Inferior parietal cortex (tissue), 1 donor: ENCODE data around the gene CYYR1.

Experiments used
- DNase-seq: peaks from one replicate; pipeline ENCODE4 v3.0.0-alpha.2; 2016; ENCODE audit errors: extremely low spot score

Gene CYYR1

DNA sequence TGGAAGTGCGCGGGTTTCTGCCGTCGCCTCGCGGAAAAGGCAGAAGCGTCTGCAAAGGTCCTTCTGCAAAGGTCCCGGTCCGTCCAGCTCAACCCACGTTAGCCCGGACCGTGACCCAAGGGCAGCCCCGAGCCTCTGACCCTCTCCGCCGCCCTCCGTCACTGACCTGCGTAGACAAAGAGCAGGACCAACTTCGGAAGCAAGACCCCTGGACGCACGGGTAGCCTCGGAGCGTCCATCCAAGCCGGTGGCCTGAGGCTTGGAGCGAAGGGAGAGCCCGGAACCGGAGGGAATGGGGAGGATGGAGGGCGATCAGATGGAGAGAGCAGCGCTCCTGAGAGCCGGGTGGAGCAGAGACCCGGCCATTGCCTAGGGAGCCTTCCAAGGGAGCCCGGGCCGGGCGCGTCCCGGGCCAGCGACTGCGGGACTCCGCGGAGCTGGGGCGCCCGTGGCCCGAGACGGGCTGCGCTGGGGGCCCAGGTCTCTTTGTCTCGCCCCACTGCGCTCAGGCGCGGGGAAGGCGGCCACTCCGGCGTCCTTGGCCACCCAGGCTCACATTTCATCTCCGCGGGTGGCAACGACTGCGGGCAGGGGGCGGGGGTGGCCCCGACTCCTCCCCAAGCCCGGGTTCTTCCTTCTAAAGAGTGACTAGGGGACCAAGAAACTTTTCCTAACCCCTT, at the start of gene CYYR1:
TSS of gene CYYR1 (minus strand) at position 585 of the 680 bp plus-strand sequence. CDS start at position 239, 346 bp downstream.
- DNase-seq: no peak

DNA sequence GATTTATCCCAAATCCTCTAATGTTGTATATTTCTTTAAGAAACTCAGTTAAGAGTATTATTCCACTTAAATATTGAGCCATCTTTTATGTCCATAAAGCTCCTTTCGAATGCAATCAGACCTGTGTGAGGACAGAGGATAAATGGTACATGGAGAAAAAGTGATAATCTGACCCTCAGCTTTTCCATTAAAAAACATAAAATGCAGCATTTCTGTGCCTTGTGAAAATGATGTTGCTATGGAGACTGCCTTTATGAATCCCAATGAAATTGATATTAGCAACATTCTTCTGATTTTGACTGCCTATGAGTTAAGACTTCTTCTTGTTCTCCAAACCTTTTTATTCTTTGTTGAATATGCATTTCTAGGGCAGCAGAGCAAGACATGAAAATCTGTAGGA, 44.1 kb upstream of the CYYR1 start:
- DNase-seq: no peak

DNA sequence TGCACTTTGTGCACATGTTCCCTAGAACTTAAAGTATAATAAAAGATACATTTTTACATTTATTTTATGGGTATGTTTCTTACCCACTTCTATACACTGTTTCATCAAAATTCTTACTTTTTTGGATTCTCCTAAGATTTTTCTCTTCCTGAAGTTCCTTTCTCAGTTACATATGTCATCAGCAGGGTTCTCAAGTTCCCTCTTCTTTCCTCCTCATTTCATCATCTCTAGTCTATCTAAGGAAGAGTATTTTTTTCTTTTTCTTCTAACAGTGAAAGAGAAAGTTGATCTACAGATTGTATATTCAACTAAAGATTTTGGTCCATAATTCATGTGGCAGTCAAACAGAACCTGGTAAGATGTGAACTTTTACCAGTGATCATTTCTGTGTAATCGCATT, 41.2 kb upstream of the CYYR1 start:
- no peak for DNase-seq

DNA sequence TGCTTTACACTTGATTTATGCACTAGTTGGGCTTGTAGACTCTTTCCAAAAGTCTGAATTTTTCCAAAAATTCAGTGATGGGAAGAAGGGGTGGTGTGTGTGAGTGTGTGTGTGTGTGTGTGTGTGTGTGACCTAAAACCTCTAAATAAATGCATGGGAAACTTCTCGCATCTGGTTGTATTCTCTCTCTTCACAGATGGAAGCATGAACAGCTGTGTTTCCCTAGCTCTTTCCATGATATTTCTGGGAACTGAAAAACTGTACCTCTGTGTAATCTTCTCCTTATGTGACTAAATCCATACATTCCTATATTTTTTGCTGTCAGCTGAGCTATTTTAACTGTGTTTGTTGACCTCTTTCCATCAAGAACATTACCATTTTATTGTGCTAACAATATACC, 26.2 kb upstream of the CYYR1 start:
- DNase-seq: peak; percentile 25

DNA sequence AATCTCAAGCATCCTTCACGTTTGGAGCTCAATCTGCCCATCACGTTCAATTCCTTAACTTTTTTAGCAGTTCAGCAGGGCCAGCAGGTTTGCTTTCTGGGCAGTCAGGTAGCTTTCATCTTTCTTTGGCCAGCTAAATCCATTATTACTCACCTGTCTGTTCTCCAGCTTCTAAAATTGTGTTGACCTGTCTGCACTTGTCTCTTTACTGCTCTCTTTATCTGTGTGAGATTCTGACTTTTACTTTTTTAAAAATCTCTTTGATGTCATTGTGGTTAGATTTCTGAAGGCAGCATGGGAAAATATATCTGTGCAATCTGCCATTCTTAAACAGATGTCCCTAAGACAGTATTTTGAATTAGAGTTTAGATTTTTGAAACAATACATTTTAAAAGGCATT, 24.9 kb upstream of the CYYR1 start:
- DNase-seq: no peak

DNA sequence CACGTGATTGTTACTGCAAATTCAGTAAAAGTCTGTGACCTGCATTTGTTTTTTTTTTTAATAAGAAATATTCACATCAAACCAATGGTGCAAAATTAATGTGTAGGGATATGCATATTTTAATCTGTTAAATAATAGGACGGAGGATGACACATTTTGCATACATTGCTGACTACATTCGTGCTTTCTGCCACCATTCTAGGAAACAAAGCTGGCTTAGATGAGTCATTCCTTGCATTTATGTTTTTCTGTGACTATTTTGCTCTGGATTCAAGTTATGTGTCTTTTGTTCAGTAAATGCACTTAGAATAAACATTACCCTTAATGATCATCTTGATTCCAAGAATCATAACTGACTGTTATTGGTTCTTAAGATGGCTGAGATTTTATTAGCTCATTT, 23.9 kb upstream of the CYYR1 start:
- no peak for DNase-seq

DNA sequence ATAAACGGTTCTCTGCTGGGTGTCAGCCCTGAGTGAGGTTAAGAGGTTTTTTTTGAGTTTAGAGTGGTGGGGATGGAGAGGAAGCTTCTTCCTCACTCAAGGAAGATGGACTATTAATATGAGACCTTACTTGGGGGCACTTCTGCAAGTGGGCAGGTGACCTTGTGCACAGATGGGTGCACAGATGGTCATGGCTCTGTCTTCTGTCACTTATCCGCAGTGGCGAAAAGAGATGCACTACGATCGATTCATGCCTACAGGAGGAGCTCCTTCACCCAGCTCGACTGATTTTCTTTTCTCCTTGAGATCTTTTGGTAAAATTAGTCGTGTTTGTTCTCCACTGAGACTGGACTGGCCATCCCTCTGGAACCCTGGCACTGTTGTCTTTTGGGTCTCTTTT, 22.9 kb upstream of the CYYR1 start:
- no peak for DNase-seq

DNA sequence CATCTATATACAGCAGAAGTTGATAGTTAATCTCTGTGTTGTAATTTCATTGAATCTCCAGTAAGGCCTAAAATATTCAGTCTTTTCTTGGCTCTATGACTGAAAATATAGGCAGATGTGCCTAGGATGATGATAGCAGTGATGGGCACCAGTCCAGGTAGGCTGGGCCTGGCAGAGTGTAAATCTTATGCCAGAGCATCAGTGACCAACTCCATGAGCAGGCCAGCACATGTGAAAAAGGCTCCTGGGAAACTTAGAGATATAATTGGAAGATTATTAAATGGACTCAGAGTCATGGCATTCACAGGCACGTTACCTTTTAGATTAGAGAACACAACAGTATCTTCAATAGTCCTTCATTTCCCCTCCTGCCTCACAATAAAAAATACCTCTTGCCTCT, 20.7 kb upstream of the CYYR1 start:
- DNase-seq: no peak

DNA sequence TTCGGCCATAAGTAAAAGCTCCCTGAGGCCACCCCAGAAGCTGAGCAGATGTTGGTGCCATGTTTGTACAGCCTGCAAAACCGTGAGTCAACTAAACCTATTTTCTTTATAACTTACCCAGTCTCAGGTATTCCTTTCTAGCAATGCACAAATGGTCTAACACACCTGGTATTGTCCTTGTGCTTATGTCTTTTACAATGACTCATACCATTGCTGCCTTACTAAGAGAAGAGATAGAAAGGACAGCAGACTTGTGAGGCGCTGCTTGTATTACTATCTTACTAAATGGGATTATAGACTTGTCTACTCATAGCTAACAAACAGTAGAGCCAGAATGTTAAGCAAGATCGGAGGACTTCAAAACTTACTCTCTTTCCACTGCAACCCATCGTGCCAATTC, 18.5 kb upstream of the CYYR1 start:
- DNase-seq: no peak

DNA sequence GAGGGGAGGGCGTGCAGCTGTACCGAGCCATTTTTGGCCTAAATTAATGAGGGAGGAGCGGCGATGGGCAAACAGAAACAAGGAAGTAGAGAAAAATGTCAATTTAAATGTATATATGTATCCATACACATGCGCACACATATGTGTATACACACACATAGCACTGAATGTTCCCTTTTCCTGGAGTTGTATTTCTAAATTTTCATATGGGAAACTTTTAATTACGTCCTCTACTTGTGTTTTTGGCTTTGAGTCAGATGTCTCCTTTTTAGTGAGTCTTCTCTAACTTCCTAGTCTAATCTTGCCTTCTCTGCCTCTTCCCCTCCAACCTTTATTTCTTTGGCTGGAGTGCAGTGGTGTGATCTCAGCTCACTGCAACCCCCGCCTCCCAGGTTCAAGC, 15.4 kb upstream of the CYYR1 start:
- no peak for DNase-seq

DNA sequence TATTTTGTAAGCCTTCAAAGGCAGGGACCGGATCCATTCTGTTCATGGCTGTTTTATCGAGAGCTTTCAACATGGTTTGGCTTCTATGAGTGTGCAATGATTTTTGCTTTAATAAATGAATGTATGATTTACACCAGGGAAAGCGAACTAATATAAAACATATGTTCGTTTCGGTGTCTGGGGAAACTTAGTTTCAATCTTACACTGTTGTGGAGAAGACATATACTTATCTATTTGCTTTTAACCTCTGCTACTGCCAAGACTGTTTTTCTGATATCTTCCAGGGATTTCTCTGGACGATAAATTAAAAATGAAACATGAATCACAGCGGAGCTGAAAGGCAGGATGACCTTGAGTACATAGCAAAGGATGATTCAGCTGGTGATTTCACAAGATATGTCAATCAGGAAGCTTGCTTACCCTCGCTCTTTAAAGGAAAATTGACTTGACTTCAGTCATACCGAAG, 14.7 kb upstream of the CYYR1 start:
- no peak for DNase-seq

DNA sequence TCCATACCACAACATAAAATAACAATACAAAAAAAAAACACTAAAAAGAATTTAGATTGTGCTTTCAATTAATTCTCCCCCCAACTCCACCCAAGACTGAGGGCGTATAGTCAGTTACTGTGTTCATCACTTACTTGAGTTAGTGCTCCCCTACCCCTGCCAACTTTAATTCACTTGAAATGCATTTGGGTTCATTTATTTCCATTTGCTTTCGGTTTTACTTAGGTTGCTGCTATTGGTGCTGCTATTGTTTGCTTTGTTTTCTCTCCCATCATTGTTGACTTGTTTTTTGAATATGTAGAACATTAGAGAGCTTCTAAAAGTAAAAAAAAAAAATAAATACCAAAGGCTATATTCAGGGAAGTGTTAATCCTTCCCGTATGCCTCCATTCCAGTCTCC, 10.7 kb upstream of the CYYR1 start:
- DNase-seq: no peak

DNA sequence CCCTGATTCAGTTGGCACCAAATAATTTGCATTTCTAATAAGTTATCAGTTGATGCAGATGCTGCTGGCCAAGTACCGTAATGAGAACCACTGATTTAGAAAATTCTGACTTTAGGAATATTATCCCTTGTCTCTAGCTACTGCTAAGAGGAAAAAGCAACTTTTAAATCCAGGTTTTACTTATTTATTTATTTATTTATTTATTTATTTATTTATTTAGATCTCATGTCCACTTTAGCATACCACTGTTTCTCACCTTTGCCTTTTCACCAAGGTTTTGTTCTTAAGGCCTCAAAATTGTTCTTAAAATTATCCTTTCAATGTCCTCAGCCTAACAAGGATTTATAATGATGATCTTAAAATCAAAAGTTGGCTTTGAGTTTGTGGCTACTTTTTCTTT, 8.7 kb upstream of the CYYR1 start:
- no peak for DNase-seq

DNA sequence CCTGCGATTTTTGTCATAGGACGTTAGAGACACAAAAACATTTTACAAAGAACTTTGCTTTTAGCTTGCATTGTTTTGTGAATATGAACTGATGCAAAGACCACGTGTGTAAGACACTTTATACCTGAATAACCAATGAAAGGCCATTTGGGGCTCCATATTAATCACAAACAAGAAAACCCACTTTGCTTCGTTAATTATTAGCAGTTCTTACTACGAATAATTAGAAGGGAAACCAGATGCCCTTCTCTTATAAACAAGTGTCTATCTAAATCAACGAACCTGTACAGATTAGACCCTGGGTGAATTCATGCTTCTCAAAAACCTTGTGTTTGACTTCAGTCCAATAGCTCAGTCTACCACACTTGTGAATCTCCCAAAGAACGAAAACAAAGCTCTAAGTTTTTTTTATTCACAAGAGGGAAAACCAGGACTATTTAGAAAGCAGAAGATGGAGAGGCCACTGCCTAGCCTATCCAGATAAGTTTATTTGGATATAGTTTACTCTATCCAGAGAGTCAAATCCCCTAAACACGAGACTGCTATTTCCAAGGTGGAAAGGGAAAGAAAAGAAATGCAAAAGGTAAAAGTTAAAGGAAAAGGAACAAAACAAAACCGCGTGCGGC, 897 bp downstream of the CYYR1 start:
- DNase-seq: no peak

DNA sequence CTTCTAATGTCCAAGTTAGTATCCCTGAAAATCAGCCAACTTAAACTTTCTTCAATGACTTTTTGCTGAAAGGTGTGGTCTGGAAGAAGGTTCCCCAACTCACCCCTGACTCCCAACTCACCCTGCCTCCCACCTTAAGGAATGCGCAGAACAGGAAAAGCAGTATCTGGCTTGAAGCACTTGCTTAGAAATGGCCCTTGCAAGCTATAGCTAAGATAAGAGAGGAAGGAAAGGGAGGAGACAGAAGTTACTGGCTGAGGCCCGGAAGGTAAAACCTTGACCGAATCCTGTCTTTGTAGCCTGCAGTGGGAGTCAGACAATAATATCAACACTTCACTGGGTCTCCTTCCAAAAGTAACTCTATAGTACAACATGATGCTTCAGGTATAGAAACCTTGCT, 2.9 kb downstream of the CYYR1 start:
- no peak for DNase-seq

DNA sequence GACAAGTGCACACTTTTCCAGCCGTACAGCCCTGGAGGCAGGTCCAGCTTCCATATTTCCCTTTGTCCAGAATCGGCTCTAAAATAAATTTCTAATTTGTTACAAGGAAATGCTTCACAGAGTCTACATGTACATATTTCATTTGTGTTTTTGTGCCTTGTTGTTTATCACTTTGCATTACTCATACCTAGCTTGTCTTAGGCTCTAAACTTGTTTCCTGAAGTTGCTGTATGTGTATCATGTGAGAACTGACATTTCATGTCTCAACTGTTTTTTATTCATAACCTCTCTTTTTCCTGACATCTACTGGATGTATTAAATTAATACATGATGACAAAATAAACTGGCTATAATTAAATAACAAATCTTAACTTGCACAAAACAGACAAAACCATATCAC, 7.5 kb downstream of the CYYR1 start:
- DNase-seq: no peak

DNA sequence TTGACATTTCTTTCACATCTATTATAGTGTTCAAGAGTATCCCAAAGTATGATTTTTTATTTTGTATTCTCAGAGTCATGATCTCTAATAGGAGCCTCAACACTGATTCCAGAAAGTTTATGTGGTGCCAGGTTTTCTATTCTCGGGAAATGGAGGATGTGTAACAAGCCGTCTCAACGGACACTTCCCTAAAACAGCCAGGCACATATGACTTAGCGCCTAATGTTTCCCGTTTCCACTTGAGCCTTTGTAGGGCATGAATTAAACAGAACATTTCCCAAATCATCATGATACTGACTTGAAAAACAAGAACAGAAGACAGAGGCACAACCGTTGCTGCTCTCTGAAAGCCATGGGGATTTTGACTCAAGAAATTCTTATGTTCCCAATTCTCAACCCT, 8.0 kb downstream of the CYYR1 start:
- no peak for DNase-seq

DNA sequence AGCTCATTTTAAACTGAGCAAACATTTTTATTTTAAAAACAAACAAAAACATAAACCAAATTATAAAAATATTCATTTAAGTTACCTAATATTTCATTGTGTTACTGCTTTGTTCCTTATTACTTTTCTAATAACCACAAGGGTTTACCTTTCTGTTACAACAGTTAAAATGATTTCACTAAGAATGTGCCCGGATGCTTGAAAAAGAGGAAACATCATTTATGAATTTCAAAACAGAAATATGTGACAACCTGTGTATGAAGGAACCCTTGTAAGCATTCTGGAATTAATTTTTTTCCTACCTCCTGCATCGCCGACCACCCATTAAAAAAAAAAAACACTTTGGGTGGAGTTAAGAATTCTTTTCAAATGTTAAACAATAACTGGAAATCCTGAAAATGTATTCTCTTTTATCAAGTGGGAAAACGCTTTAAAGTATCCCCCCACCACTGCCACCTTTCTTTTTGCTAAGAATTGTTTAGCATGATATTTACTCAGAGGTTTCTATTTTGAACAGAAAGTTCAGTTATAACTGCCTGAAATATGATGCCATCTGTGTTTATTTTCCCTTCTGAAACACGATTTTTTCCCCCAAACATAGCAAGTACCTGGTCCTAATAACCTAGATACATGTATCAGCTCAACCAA, 9.1 kb downstream of the CYYR1 start:
- no peak for DNase-seq

DNA sequence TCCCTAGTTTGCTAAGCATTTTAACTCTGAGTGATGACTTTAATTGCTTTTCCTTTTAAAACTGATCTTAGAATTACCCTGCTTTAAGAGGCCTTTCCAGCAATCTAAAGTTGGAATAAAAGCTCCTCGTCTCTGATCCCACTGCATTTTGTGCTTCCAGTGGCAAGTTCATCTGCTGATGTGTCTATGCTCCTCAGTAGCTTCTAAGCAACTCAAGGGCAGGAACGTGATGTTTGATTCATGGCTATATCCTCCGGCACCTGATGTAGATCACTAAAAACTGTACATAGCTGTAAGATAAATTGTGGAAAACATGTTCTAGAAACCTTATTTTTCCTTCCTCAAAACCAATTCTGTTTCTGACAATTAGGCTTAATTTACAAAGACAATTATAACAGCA, 12.5 kb downstream of the CYYR1 start:
- DNase-seq: no peak

DNA sequence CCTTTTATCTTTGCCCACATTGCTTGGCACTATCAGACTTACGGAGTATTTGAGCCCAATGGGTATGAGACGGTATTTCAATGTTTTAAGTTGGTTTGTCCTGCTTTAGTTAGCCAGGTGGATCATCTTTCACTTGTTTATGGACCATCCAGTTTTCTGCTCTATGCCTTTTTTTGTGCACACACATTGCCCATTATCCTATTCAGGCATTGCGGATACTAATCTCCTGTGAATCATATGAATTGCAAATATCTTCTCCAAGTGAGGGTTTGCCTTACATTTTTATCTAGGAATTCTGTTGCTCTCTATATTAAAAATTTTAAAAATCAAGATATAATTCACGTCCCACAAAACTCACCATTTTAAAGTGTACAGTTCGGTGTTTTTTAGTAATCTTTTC, 14.0 kb downstream of the CYYR1 start:
- no peak for DNase-seq

DNA sequence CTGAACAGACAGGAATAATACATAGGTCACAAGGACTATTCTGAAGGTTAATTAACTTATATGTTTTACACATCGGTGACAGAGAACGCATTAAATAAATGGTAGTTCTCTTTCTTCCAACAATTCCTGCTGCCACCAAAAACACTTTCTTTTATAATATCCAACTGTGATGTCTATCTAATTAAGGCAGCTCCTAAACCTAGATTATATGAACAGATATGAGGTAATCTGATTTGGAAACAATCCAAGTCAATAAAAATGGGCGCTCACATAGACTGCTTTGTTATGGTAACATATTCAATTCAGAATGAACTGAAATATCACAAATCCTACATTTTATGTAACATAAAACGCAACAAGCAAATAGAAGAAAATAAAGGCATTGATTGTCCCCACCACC, 16.0 kb downstream of the CYYR1 start:
- DNase-seq: no peak

DNA sequence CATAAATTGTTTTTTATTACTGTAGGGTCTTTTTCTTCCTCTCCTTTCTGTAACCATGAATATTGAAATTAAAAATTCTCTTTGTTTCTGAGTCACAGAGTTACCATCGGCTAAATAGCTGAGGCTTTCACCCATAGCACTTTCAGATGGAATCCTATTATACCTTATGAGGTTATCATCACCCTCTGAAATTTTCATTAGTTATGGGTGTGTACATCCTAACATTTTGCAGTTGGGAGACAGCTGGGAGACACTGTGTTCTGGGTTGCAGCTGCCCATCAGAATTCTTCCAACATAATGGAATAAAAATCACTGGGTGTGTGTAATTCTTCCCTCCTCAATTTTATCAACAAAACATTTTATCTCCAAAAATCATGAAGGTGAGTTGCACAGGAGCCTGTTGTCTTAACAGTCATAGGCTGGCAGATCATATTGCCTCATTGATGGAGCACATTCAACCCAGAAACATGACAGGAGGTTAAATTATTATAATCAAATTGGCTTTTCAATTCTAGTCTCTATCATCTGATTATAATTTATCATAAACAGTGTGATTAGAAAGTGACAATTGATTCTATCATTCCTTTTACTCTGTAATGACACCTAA, 17.4 kb downstream of the CYYR1 start:
- DNase-seq: no peak

DNA sequence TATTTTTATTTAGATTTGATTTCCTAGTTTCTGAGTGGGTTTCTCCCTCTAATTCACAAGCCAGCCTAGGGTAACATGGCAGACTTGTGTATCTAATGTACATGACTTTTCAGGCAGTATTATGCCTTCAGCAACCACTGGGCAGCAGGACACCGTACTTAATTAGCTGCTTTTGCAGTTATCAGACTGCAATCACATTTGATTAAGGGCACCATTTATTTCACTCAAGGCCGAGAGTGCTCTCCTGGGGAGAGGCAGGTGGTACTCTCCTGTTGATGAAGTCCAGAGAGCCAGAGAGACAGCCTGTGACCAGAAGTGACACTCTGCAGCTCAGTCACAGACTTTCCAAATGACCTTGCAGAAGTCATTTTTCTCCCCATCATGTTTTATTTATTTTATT, 18.7 kb downstream of the CYYR1 start:
- no peak for DNase-seq
